DMS153 treated with DMSO at 0.1 percent for 48 hours (cell line): ENCODE data around the gene ZIM2.

Experiments used
- DNase-seq: peaks from one replicate; lab custom pipeline; 2025; ENCODE audit not compliant: unreplicated experiment; lab: John Stamatoyannopoulos, UW

The ZIM2 gene

DNA sequence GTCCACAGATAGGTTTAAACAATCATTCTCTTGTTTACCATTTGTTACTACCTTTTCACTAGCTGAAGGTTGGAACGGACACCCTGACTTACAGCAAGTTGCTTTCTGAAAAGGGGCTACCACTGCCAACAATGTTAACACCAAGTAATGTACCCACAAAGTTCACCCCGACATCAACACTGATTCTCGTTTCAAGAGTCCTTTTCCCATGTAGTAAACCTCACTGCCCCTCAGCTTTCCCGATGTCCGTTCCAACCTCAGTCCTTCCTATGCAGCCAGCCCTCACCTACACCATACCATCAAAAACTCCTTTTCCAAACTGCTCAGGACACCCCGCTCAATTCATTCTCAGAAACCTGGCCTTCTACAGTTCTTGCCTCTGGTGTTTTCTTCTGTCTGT is 29.0 kb downstream of the ZIM2 start:
- DNase-seq: no peak

DNA sequence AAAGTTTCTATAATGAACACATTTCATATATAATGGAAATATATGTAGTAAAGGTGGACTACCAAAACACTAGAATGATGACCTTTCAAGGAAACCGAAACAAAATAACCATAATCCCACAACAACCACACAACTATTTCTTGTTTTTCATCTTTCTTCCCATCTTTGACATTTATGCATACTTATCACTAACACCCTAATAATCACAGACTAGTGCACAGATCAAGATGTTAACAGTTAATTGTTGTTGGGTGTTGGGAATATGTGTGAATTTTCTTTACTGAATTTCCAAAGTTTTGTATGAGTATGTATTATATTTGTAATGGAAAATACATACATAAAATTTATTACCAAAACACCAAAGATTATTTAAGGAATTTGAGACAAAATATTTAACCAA is 30.3 kb downstream of the ZIM2 start:
- no peak for DNase-seq

DNA sequence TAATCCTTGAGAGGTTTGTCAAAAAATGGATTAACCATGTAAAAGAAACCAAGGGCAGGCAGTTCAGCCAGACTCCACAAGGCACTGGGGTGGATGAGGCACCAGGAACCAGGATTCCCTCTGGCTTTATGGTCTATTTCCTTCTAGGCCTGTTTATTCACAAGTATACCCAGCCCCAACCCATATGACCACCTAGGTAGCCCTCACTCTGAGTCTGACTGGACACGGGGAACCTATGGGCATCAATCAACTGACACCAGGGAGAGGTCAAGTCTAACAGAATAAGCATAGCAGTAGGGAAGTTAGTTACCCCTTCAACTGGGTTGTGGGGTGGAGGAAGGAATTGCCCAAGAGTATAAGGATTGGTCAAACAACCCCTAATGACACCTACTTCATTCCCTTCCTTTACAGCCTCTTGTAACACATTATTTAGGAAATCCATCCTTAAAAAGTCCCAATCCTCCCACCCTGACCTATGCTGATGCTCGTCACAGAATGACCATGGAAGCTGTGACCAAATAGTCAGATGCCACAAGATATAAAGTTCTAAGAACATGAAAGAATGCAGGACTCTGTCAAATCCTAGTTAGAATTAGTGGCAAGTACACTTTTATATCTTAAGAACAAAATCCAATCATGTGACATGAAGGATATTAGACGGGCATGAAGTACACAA is 31.7 kb downstream of the ZIM2 start:
- no peak for DNase-seq

DNA sequence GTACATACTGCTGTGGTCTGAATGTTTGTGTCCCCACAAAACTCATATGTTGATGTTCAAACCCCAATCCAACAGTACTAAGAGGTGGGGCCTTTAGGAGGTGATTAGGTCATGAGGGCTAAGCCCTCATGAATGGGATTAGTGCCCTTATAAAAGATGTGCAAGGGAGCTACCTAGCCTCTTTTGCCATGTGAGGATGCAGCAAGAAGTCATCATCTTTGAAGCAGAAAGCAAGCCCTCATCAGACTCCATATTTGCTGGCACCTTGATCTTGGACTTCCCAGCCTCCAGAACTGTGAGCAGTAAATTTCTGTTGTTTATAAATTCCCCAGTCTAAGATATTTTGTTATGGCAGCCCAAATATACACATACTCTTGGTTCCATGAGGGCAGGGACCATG is 33.9 kb downstream of the ZIM2 start:
- no peak for DNase-seq

DNA sequence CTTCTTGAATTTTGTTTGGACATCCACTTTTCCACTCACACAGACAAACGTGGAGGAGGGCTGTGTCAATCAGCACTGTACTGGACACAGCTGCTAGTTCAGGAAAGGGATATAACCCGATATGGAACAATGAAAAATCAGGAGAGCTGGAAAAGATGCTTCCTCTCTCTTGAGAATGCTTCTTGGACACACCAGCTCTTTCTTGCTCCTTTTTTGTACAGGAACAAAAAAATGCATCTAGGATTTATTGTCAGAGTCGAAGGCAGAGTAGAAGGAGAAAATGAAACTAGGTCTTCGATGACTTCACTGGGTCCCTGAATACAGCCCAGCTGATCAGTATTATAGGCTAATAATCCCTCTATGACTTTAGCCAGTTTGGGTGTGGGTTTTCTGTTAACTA is 62.2 kb downstream of the ZIM2 start:
- DNase-seq: no peak

DNA sequence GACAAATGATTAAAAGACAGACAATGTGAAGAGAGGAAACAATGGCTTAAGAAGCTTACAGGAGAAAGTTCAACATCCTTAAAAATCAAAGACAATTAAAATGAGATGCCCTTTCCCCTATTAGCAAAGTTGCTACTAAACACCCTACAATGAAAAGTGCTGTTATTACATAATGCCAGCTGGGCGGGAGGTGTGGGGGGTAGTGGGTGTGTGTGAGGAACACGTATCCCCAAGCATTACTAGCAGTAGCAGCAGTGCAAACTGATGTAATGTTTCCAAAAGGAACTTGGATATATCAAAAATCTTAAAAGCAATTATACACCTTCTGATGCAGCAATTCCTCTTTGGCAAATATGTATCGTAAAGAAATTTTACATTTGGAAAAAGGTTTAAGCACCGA is 70.9 kb downstream of the ZIM2 start:
- no peak for DNase-seq

DNA sequence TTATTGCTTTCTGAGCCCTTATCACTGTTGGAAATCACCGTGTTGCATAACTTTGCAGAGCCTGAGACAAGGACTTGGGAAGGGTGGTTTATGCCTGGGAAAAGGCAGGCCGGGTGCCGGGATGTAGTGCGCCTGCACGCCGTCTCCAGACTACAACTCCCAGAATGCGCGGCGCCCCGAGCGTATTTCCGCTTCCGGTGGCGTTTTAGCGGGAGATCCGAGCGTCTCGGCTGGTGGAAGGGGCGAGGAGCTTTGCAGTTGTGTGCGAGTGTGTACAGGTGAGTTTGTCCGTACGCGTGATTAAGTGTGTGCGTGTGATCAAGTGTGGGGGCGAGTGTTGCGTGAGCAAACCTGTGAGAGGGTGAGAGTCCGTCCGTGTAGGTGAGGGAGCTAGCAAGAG is 75.4 kb downstream of the ZIM2 start:
- DNase-seq: no peak

DNA sequence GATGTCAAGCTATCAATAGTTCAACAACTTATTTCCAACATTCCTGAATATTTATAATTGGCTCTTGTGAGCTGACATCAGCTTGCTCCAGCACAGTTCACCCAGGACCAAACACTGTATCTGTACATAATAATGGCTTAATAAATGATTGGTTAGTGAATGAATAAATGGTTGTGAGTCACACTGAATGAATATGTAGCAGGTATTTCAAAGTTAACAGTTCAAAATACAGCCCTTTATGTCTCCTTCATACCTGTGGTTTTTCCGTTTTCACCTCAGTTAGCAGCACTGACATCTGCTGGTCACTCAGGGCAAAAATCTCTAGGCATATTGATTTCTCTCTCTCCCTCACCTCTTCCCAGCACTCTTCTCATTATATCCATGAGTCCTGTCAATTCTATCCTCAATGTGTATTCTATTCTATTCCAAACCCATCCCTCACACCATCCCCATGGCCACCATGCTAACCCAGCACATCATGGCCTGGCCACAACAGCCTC is 76.3 kb downstream of the ZIM2 start:
- DNase-seq: no peak

DNA sequence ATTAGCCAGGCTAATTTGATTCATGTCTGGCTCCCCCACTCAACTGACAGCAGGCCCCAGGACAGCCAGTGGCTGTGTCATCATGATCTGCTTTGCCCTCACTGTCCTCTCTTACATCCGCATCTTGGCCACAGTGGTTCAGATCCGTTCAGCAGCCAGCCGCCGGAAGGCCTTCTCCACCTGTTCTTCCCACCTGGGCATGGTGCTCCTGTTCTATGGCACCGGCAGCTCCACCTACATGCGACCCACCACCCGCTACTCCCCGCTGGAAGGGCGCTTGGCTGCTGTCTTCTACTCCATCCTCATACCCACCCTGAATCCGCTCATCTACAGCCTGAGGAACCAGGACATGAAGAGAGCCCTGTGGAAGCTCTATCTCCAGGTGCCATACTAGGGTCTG is 79.7 kb downstream of the ZIM2 start:
- no peak for DNase-seq

DNA sequence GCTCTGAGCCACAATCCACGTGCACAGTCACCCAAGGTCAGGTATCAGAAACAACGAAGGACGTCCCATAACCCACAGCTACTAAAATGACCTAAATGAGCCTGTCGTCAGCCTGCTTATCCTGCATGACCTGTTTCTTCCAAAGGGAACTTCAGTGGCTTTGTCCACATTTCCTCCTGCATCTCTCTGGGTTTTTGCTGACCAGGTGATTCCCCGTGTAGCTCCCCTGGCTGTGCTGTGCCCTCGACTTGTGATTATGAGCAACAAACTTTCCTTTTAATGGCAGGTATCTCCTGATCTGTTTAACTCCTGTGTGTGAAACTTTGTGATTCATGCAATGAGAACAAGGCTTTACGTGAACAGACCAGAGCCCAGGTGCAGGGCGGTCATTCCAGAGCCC is 81.0 kb downstream of the ZIM2 start:
- DNase-seq: no peak

DNA sequence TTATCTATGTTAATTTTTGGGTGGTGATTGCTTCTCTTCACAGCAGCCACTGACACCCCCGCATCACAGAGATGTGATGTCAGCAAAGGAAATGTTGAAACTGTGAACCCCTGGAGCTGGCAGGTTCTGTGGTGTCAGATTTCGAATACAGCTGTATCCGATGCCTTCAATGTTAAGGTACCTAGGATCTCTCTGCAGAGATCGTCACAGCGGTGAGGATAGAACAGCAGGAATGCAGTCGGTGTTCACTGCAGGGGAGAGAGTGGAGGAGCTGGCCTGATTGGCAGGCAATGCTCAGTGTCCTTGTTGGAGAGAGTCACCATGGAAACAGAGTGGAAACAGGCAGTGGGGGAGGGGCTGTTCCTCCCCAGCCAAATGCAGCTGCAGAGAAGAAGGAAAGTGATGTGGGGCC is 89.4 kb downstream of the ZIM2 start:
- DNase-seq: no peak

DNA sequence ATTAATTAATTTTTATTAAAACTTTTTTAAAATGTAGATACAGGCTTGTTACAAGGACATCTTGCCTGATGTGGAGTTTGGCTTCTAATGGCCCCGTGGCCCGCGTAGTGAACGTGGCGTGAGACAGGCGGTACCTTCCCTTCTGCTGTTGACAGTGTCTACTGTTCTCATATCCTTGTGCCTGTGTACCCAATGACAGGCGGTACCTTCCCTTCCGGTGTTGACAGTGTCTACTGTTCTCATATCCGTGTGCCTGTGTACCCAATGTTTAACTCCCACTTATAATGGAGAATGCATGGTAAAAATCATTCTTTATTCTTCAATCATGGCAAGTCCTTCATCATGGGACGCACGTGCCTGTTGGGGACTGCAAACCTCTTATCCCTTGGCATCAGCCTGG is 89.9 kb downstream of the ZIM2 start:
- no peak for DNase-seq

DNA sequence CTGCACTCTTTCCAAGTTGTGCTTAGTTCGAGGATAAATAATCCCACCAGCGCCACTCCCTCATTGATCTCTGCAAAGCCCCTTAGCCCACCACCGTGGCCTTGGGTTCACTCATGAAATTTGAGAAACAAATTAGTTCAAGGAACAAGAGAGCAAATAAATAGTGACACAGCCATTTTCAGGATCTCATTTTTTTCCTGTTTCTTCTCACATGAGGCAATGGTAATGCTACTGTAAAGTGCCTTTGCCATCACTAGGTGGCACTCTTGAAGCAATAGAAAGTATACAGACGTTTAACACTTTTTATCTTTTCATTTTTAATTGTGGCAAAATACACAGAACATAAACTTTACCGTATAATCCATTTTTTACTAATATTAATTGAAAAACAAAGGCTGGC is 92.1 kb downstream of the ZIM2 start:
- DNase-seq: no peak

DNA sequence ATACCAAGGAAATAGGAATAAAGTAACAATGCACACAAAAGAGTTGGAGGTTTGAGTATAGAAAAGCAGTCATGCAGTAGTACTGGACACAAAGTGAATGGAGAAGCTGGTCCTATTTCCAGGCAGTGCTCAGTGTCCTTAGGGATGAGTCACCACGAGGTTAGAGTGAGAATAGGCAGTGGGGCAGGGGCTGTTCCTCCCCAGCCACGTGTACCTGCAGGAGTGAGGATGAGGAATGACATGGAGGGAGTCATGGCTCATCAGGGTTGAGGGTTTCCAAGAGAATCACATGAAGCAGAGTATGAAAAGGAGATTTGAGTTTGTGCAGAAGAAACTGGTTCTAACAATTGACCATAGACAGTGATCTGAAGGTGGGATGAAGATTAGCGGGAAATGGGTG is 94.2 kb downstream of the ZIM2 start:
- DNase-seq: no peak

DNA sequence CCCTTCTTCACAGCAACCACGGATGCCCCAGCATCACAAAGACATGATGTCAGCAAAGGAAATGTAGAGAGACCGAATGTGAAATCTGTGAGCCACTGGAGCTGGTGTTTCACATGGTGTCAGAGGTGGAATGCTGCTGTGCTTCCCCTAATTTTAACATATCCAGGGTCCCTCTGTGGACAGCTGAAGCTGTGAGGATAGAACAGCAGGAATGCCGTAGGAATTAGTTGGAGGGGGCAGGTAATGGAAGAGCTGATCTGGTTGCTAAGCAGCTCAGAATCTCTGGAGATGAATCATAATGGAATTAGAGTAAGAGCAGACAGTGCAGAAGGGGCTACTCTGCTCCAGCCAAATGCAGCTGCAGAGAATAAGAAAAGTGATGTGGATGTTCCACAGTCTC is 100.0 kb downstream of the ZIM2 start:
- no peak for DNase-seq

DNA sequence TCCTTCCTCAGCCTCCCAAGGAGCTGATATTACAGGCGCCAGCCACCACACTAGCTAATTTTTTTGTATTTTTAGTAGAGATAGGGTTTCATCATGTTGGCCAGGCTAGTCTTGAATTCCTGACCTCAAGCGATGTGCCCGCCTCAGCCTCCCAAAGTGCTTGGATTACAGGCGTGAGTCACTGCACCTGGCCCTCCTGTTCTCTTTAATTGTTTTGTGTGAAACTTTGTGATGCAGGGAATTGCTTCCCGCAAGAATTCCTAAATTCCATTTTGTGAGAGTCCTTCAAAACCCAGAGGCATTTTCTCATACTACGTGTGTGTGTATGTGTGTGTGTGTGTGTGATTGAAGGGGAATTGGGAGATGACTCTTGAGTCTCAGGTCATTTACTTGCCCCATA is 104.0 kb downstream of the ZIM2 start:
- no peak for DNase-seq

DNA sequence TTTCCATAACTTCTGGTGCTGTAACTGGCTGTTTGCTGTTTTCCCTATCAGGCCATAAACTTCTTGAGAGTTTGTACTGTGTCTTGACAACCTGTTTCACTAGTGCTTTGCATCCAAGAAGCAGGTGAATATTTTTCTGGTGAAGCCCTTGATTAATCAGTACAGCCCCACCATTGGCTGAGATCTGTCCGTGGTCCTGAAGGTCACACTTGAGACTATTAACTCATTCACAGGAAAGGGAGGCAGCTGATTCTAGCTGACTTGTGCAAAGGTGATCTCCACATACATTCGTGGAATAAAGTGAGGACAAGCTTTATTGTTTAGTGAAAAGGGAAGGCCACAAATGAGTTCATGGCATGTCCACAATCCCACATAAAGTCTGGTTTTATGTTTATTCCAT is 107.5 kb downstream of the ZIM2 start:
- no peak for DNase-seq

DNA sequence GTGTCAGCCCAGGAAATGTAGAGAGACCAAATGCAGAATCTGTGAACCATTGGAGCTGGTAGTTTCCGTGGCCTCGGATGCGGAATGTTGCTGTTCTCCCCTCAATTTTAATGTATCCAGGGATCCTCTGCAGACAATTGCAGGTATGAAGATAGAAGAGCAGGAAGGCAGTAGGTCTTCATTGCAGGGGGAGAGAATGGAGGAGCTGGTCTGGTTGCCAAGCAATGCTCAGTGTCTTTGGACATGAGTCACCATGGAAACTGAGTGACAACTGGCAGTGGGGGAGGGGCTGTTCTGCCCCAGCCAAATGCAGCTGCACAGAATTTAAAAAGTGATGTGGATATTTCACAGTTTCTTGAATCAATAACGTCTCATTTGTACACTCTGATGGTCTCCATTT is 112.8 kb downstream of the ZIM2 start:
- DNase-seq: no peak

DNA sequence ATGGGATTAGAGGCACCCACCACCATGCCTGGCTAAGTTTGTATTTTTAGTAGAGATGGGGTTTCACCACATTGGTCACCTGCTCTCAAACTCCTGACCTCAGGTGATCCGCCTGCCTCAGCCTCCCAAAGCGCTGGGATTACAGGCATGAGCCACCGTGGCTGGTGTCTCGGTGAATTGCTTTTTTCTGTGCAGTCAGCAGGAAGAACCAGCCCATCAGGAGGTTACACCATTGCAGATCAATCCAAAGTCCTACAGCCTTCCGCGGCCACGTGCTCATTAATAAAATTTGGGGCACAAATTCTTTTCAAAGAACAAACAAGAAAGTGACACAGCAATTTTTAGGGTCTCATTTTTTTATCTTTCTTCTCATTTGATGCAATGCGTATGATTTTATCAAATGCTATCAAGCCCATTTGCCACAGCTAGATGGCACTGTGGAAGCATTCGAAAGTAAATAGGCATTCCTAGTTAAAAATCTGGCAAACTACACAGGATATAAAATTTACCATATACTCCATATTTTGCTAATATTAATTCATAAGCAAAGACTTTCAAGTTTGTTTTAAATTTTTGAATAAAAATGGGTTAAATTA is 114.6 kb downstream of the ZIM2 start:
- no peak for DNase-seq
